Neuronal stem cell (in vitro differentiated cells): ENCODE measurements around the gene PLXDC2.

Source experiments
- DNase-seq: peaks from one replicate; pipeline ENCODE4 v3.0.0-alpha.2; 2013; ENCODE audit warnings: low spot score
- H2AFZ ChIP-seq: one replicate; pipeline ENCODE4 v1.6.1; 2013; ENCODE audit warnings: mild to moderate bottlenecking, low read length, inconsistent platforms
- H2AK5ac ChIP-seq: 2 replicates; pipeline ENCODE4 v1.6.1; 2013; ENCODE audit warnings: low read depth, mild to moderate bottlenecking, inconsistent platforms, low read length, moderate library complexity, mixed read lengths
- H2BK120ac ChIP-seq: 2 replicates; pipeline ENCODE4 v1.6.1; 2013; ENCODE audit warnings: low read depth, mild to moderate bottlenecking, inconsistent platforms, low read length, moderate library complexity, mixed read lengths
- H2BK12ac ChIP-seq: one replicate; pipeline ENCODE4 v1.6.1; 2013; ENCODE audit warnings: low read length, inconsistent platforms
- H2BK15ac ChIP-seq: 2 replicates; pipeline ENCODE4 v1.6.1; 2013; ENCODE audit warnings: mild to moderate bottlenecking, low read length, inconsistent platforms, mixed read lengths
- H2BK5ac ChIP-seq: one replicate; pipeline ENCODE4 v1.6.1; 2013; ENCODE audit warnings: inconsistent platforms, mild to moderate bottlenecking, low read length, moderate library complexity
- H3K14ac ChIP-seq: one replicate; pipeline ENCODE4 v1.6.1; 2013; ENCODE audit warnings: low read length, inconsistent platforms
- H3K18ac ChIP-seq: 2 replicates; pipeline ENCODE4 v1.6.1; 2013; ENCODE audit warnings: low read length, inconsistent platforms
- H3K23ac ChIP-seq: 2 replicates; pipeline ENCODE4 v1.6.1; 2013; ENCODE audit warnings: low read depth, mild to moderate bottlenecking, mixed read lengths, low read length, inconsistent platforms; ENCODE audit not compliant: poor library complexity
- H3K27ac ChIP-seq: replicated peaks from 3 replicates; pipeline ENCODE4 v1.5.1; 2013; ENCODE audit warnings: low read length, inconsistent platforms
- H3K27me3 ChIP-seq, 3 experiments: 2 replicates each; pipeline ENCODE4 v1.6.1; 2013; ENCODE audit warnings: low read length in 3 of 3, mild to moderate bottlenecking in 2 of 3, inconsistent platforms in 1 of 3, low read depth in 1 of 3, mixed read lengths in 1 of 3, moderate library complexity in 1 of 3; ENCODE audit not compliant: control insufficient read depth in 3 of 3, insufficient read depth in 3 of 3
- H3K36me3 ChIP-seq, 2 donors: replicated peaks in 1 of 2; 2 replicates each; pipeline ENCODE4 v1.6.1; 2013; ENCODE audit warnings: low read length in 2 of 2; ENCODE audit not compliant: control insufficient read depth in 2 of 2, insufficient read depth in 2 of 2
- H3K4ac ChIP-seq: 2 replicates; pipeline ENCODE4 v1.6.1; 2013; ENCODE audit warnings: inconsistent platforms, mild to moderate bottlenecking, low read length, moderate library complexity
- H3K4me1 ChIP-seq, 2 donors: 1 replicate in 1 of 2; 2 replicates in 1 of 2; pipeline ENCODE4 v1.6.1; 2013; ENCODE audit warnings: low read length in 2 of 2, low read depth in 1 of 2; ENCODE audit not compliant: control insufficient read depth in 2 of 2, insufficient read depth in 1 of 2
- H3K4me2 ChIP-seq: one replicate; pipeline ENCODE4 v1.6.1; 2013; ENCODE audit warnings: mild to moderate bottlenecking, low read length, inconsistent platforms; ENCODE audit not compliant: insufficient read depth, poor library complexity, severe bottlenecking
- H3K4me3 ChIP-seq, 2 donors: 2 replicates each; pipeline ENCODE4 v1.5.1; 2013; ENCODE audit warnings: low read length in 2 of 2, mild to moderate bottlenecking in 2 of 2, inconsistent platforms in 1 of 2, moderate library complexity in 1 of 2
- H3K79me1 ChIP-seq: one replicate; pipeline ENCODE4 v1.6.1; 2013; ENCODE audit warnings: low read depth, mild to moderate bottlenecking, inconsistent platforms, low read length, moderate library complexity
- H3K9ac ChIP-seq: one replicate; pipeline ENCODE4 v1.6.1; 2013; ENCODE audit warnings: mild to moderate bottlenecking, low read depth, low read length, inconsistent platforms; ENCODE audit not compliant: poor library complexity
- H3K9me3 ChIP-seq, 2 donors: replicated peaks in 1 of 2; 2 replicates each; pipeline versions ENCODE3 to v1.6.1; 2013; ENCODE audit warnings: low read length in 2 of 2, mild to moderate bottlenecking in 2 of 2, inconsistent platforms in 1 of 2, low read depth in 1 of 2, mixed read lengths in 1 of 2, moderate library complexity in 1 of 2; ENCODE audit not compliant: control insufficient read depth in 2 of 2, insufficient read depth in 1 of 2
- H4K8ac ChIP-seq: one replicate; pipeline ENCODE4 v1.6.1; 2013; ENCODE audit warnings: low read depth, mild to moderate bottlenecking, inconsistent platforms, low read length, moderate library complexity
- H4K91ac ChIP-seq: one replicate; pipeline ENCODE4 v1.6.1; 2013; ENCODE audit warnings: low read length, low read depth, mild to moderate bottlenecking, inconsistent platforms; ENCODE audit not compliant: poor library complexity
- WGBS, 2 donors: extraction: QIAGEN DNeasy Blood & Tissue Kit; methylation state at CpG; one replicate each; pipeline ENCODE4 v1.1.7; 2013; ENCODE audit warnings: missing lambda C conversion rate in 2 of 2, mixed read lengths in 1 of 2; ENCODE audit not compliant: insufficient read length in 2 of 2, insufficient replicate concordance in 1 of 2; ENCODE audit errors: extremely low coverage in 2 of 2; 5-methylcytosine and 5-hydroxymethylcytosine counted together

The PLXDC2 gene

DNA sequence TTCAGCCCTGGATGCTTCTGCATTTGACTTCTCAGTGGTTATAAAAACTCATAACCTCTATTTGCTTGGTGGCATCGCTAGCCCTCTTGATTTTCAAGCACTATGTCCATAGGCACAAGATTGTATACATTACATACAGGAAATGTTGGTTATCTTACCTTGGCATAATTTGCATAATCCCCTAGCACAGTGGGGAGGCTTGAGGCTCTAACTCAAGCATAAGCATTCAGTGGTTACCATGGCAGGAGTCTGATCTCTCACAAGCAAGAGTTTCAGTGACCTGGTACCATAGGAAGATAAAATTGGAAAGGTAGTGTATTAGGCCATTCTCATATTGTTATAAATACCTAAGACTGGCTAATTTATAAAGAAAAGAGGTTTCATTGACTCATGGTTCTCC lies 121.8 kb downstream of the PLXDC2 start:
- no peaks in the 10 kb centered on the region for H3K9me3 ChIP-seq
- H2BK15ac ChIP-seq = no peak overlapping the region
- peaks cover 2% of the 10 kb centered on the region for H3K79me1 ChIP-seq
- H3K27ac ChIP-seq = no peak overlapping the region
- H2BK120ac ChIP-seq = no peak overlapping the region
- H2AK5ac ChIP-seq = no peak overlapping the region
- no CpG with 5 or more reads among the region's 1 CpG for WGBS, 2 donors
- H3K4me1 ChIP-seq = peaks cover 0 to 7% of the 10 kb centered on the region in 2 donors
- H3K4me3 ChIP-seq = no peak overlapping the region
- H3K4me2 ChIP-seq = no peak overlapping the region
- no peak overlapping the region for H3K18ac ChIP-seq
- no peak overlapping the region for H3K4ac ChIP-seq
- no peak overlapping the region for H3K9ac ChIP-seq
- no peak overlapping the region for H4K8ac ChIP-seq
- H4K91ac ChIP-seq = no peak overlapping the region
- no peak overlapping the region for H2AFZ ChIP-seq
- no peak overlapping the region for H3K14ac ChIP-seq
- H2BK12ac ChIP-seq = no peak overlapping the region
- H2BK5ac ChIP-seq = no peak overlapping the region
- no peaks in the 10 kb centered on the region for H3K36me3 ChIP-seq
- no peak for DNase-seq
- no peak overlapping the region for H3K23ac ChIP-seq
- no peaks in the 10 kb centered on the region for H3K27me3 ChIP-seq

DNA sequence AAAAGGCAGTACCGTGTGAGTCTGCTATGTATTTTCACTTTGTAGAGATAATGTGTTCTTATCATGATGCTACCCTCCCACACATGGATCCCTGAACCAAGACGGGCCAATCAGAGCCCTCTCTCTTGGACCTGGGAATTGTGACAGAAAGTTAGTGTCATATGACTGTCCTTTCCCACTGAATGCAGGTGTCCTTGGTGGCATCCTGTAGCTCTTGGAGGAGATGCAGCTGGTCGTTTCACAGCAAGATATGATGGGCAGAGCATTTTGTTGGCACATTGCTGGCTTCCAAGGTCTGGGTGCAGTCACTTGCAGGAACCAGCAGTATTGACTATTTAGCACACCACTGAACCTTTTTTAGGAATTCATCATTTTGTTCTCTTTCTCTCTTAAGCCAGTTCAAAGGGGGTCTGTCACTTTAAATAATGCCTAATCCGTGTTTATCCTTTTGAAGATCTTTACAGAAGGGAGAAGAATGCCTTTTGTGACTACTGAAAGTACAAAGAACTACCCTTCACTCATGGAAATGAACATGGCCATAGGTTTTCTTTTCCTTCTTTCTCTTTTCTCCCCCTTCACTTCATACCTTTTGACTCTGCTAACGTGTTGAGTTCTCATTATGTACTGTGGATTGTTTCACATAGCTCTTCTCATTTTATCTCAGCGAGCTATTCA lies 125.1 kb downstream of the PLXDC2 start:
- Histone ChIP-seq H3K4ac (no peak overlapping the region), H3K18ac (no peak overlapping the region), H3K79me1 (no peaks in the 10 kb centered on the region), H4K8ac (no peak overlapping the region), H2BK5ac (no peak overlapping the region), H3K14ac (no peak overlapping the region), H2BK15ac (no peak overlapping the region), H2AFZ (no peak overlapping the region), H3K4me2 (no peak overlapping the region), H3K36me3 (no peaks in the 10 kb centered on the region), H2AK5ac (no peak overlapping the region), H3K27me3 (no peaks in the 10 kb centered on the region), H3K9me3 (no peaks in the 10 kb centered on the region), H3K23ac (no peak overlapping the region), H4K91ac (no peak overlapping the region), H2BK120ac (no peak overlapping the region), H2BK12ac (no peak overlapping the region), H3K4me1 (peaks cover 0 to 7% of the 10 kb centered on the region in 2 donors), H3K27ac (no peak overlapping the region), H3K9ac (no peak overlapping the region), H3K4me3 (no peak overlapping the region)
- DNase-seq = no peak
- no CpG with 5 or more reads among the region's 6 CpGs for WGBS, 2 donors

DNA sequence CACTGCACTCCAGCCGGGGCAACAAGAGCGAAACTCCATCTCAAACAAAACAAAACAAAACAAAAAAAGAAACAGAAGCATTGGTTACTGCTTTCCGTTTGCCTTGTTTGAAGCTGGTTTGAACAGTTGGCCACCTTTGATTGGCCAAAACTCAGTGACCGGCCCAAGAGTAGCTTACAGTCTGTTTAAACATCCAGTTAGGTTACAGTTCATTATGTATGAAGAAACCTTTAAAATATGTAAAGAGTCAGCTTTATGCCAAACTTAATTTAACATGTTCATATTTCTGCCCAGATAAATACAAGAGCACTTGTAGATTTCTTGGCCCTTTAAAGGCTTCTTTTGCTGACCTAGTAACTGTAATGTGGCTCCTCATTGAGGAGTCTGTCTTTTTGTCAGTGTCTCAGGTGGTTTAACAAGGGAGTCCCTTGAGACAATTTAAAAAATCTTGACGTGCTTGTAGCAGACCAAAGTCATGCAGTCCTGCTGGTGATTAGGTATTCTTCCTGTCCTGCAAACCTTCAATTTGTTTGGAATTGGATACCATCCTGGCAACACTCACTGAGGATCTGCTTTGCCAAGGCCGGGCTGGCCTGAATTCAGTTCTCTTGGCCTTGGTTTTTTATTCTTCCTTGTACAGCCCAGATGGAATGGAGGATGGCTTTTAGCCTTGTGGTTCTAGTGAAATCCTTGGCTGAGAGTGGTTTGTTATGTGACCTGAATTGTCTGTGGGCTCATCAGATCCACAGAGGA lies 128.9 kb downstream of the PLXDC2 start:
- no peak overlapping the region for H4K8ac ChIP-seq
- H3K27ac ChIP-seq = no peak overlapping the region
- no peaks in the 10 kb centered on the region for H3K9me3 ChIP-seq
- H4K91ac ChIP-seq = no peak overlapping the region
- H3K4me2 ChIP-seq = no peak overlapping the region
- no peak overlapping the region for H2BK120ac ChIP-seq
- no peak overlapping the region for H2BK12ac ChIP-seq
- H3K27me3 ChIP-seq = no peaks in the 10 kb centered on the region
- no peak for DNase-seq
- H2AK5ac ChIP-seq = no peak overlapping the region
- no peaks in the 10 kb centered on the region for H3K79me1 ChIP-seq
- H2BK15ac ChIP-seq = no peak overlapping the region
- H3K9ac ChIP-seq = no peak overlapping the region
- no peak overlapping the region for H3K14ac ChIP-seq
- H3K18ac ChIP-seq = no peak overlapping the region
- H3K4me1 ChIP-seq = peaks cover 0 to 4% of the 10 kb centered on the region in 2 donors
- no peak overlapping the region for H3K23ac ChIP-seq
- no peak overlapping the region for H3K4me3 ChIP-seq
- H3K36me3 ChIP-seq = peaks cover 0 to 2% of the 10 kb centered on the region in 2 donors
- WGBS, 2 donors = no CpG with 5 or more reads among the region's 6 CpGs
- no peak overlapping the region for H3K4ac ChIP-seq
- no peak overlapping the region for H2AFZ ChIP-seq
- no peak overlapping the region for H2BK5ac ChIP-seq

DNA sequence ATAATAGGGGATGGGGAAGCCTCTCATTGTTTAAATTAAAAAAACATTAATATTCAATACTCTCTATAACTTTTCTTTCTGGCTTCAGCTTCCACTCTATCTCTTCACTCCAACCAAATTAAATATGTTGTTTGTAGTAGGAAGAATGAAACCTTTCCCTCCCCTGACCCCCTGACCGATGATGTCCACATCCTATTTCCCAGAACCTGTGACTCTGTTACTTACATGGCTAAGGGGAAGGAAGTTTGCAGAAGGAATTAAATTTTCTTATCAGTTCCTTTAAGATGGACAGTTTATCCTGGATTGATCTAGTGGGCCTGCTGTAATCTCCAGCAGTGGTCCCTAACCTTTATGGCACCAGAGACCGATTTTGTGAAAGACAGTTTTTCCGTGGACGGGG lies 130.0 kb downstream of the PLXDC2 start:
- H2AFZ ChIP-seq = no peak overlapping the region
- H3K4me2 ChIP-seq = no peak overlapping the region
- no peak overlapping the region for H2BK120ac ChIP-seq
- H3K27me3 ChIP-seq = no peaks in the 10 kb centered on the region
- H3K4me3 ChIP-seq = no peak overlapping the region
- H3K79me1 ChIP-seq = no peaks in the 10 kb centered on the region
- H2BK5ac ChIP-seq = no peak overlapping the region
- H3K14ac ChIP-seq = no peak overlapping the region
- H3K36me3 ChIP-seq = peaks cover 0 to 2% of the 10 kb centered on the region in 2 donors
- peaks cover 0 to 3% of the 10 kb centered on the region in 2 donors for H3K9me3 ChIP-seq
- H4K91ac ChIP-seq = no peak overlapping the region
- no peak overlapping the region for H4K8ac ChIP-seq
- WGBS, 2 donors = no CpG with 5 or more reads among the region's 4 CpGs
- H2AK5ac ChIP-seq = no peak overlapping the region
- no peak overlapping the region for H3K18ac ChIP-seq
- peaks cover 0 to 1% of the 10 kb centered on the region in 2 donors for H3K4me1 ChIP-seq
- no peak overlapping the region for H3K4ac ChIP-seq
- no peak overlapping the region for H3K23ac ChIP-seq
- no peak overlapping the region for H2BK12ac ChIP-seq
- no peak overlapping the region for H3K9ac ChIP-seq
- no peak for DNase-seq
- H2BK15ac ChIP-seq = no peak overlapping the region
- H3K27ac ChIP-seq = no peak overlapping the region
